ENCODE measurements around the gene GNAQ. TPM values are rescaled to one million over a fixed set of nuclear protein-coding genes. Genes with fewer than 3 reads are reported as not detected.

The GNAQ gene
- total and polyA plus RNA-seq, 2 donors from 2014 or later, result 16.2 to 83.4 TPM

DNA sequence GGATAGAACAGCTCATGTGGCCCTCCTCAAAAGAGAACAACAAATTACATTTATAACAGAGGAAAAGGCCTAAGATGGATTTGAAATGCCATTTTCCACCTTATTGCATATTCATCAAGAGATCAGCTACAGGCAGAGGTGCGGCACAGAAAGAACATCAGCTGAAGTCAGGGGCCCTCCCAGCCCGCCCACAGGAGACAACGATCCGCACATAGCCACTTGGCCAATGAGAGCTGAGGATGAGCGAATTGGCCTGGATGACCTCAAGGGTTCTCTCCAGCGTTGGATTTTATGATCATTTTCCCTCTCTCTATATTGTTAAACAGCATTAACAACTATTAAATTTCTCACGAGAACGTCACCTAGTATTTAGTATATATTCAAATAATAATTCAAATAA, 97.6 kb downstream of the GNAQ start:
- no peaks in the 10 kb centered on the region for H3K27me3 ChIP-seq (ENCODE audit: control insufficient read depth, insufficient read depth, low read length)
- no peak overlapping the region for H3K4me3 ChIP-seq (ENCODE audit: low read length in 3 of 3)
- no peaks in the 10 kb centered on the region for H3K36me3 ChIP-seq (ENCODE audit: control insufficient read depth in 2 of 3, insufficient read depth in 3 of 3, low read length in 3 of 3)
- FAIRE-seq, result no peak
- H3K27ac ChIP-seq (ENCODE audit: low read depth in 2 of 2, low read length in 2 of 2), result no peak overlapping the region
- H3K9ac ChIP-seq (ENCODE audit: low read length in 3 of 3), result no peak overlapping the region
- intact Hi-C loops (cut with DNase I), result no loop called here
- DNase-seq, result no peak
- TF ChIP-seq, protein P1, sequence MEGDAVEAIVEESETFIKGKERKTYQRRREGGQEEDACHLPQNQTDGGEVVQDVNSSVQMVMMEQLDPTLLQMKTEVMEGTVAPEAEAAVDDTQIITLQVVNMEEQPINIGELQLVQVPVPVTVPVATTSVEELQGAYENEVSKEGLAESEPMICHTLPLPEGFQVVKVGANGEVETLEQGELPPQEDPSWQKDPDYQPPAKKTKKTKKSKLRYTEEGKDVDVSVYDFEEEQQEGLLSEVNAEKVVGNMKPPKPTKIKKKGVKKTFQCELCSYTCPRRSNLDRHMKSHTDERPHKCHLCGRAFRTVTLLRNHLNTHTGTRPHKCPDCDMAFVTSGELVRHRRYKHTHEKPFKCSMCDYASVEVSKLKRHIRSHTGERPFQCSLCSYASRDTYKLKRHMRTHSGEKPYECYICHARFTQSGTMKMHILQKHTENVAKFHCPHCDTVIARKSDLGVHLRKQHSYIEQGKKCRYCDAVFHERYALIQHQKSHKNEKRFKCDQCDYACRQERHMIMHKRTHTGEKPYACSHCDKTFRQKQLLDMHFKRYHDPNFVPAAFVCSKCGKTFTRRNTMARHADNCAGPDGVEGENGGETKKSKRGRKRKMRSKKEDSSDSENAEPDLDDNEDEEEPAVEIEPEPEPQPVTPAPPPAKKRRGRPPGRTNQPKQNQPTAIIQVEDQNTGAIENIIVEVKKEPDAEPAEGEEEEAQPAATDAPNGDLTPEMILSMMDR (IDR thresholded peaks at IDR 0.05; ENCODE audit: borderline replicate concordance, extremely low read depth, insufficient read depth), result no peak
- H3K4me1 ChIP-seq (ENCODE audit: control insufficient read depth in 2 of 3, insufficient read depth in 2 of 3, low read depth in 1 of 3, low read length in 3 of 3), result no peaks in the 10 kb centered on the region
- no peaks in the 10 kb centered on the region for H3K9me3 ChIP-seq (ENCODE audit: control insufficient read depth in 2 of 3, insufficient read depth in 1 of 3, low read length in 3 of 3)

DNA sequence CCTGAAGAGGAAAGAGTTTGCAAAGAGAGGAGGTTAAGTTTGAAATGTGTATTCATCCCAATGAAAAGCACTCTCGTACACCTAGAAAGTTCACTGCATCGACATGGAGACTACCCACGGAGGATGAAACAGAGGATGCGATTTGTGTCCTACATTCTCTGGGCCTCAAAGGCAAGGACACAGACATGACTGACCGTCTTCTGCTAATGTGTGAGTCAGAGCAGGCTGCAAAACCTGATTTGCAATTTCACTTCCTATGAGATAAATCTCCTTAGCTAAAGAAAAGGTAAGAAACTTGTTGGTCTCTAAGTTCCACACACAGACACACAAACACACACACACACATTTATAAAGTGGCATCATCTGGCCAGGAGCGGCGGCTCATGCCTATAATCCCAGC, 98.6 kb downstream of the GNAQ start:
- no peaks in the 10 kb centered on the region for H3K9me3 ChIP-seq (ENCODE audit: control insufficient read depth in 2 of 3, insufficient read depth in 1 of 3, low read length in 3 of 3)
- no peak overlapping the region for H3K9ac ChIP-seq (ENCODE audit: low read length in 3 of 3)
- TF ChIP-seq, protein P1 (IDR thresholded peaks at IDR 0.05; ENCODE audit: borderline replicate concordance, extremely low read depth, insufficient read depth), result no peak
- intact Hi-C loops (cut with DNase I), result no loop called here
- DNase-seq (no peak), FAIRE-seq (no peak)
- no peaks in the 10 kb centered on the region for H3K4me1 ChIP-seq (ENCODE audit: control insufficient read depth in 2 of 3, insufficient read depth in 2 of 3, low read depth in 1 of 3, low read length in 3 of 3)
- H3K4me3 ChIP-seq (ENCODE audit: low read length in 3 of 3), result no peak overlapping the region
- H3K36me3 ChIP-seq (ENCODE audit: control insufficient read depth in 2 of 3, insufficient read depth in 3 of 3, low read length in 3 of 3), result no peaks in the 10 kb centered on the region
- H3K27me3 ChIP-seq (ENCODE audit: control insufficient read depth, insufficient read depth, low read length), result no peaks in the 10 kb centered on the region
- H3K27ac ChIP-seq (ENCODE audit: low read depth in 2 of 2, low read length in 2 of 2), result no peak overlapping the region

DNA sequence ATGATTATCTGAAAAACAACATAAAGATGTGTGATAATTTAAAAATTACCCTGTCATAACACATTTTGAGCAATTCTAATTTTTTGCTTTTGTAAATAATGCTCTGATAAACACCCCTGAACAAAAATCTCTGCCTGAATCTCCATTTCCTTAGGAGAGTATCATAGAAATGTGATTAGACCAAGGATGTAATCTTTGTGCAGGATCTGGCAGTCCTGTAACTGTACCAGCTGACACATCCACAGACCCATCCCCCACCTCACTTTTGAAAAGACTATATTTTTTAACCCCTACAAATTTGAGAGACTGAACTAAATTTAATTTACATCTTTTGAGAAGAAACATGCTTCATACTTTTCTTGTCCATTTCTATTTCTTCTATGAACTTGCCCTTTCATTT, 101.7 kb downstream of the GNAQ start:
- FAIRE-seq (no peak), DNase-seq (no peak)
- TF ChIP-seq, protein P1 (IDR thresholded peaks at IDR 0.05; ENCODE audit: borderline replicate concordance, extremely low read depth, insufficient read depth), result no peak
- Histone ChIP-seq H3K9me3 (ENCODE audit: control insufficient read depth in 2 of 3, insufficient read depth in 1 of 3, low read length in 3 of 3) (no peaks in the 10 kb centered on the region), H3K9ac (ENCODE audit: low read length in 3 of 3) (no peak overlapping the region), H3K27ac (ENCODE audit: low read depth in 2 of 2, low read length in 2 of 2) (no peak overlapping the region), H3K4me3 (ENCODE audit: low read length in 3 of 3) (no peak overlapping the region), H3K4me1 (ENCODE audit: control insufficient read depth in 2 of 3, insufficient read depth in 2 of 3, low read depth in 1 of 3, low read length in 3 of 3) (no peaks in the 10 kb centered on the region), H3K36me3 (ENCODE audit: control insufficient read depth in 2 of 3, insufficient read depth in 3 of 3, low read length in 3 of 3) (no peaks in the 10 kb centered on the region), H3K27me3 (ENCODE audit: control insufficient read depth, insufficient read depth, low read length) (no peaks in the 10 kb centered on the region)
- intact Hi-C loops (cut with DNase I), result no loop called here

DNA sequence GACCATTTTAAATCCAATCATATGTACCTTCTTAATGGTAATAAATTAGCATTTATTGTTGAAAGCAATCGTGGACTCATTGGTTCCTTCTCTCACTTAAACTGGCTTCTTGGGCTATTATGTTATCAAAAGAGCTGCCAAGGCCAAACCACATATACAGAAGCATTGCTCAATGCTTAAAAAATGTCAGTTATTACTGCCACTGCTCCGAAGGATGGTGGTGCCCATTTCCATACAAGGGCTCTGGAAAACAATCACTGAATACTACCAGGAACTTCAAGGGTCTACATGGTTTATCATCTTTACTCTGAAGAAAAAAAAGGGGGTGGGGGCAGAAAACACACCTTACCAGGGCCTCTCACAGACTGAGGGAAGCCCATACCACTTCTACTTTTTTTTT, 104.3 kb downstream of the GNAQ start:
- no peak overlapping the region for H3K27ac ChIP-seq (ENCODE audit: low read depth in 2 of 2, low read length in 2 of 2)
- H3K4me3 ChIP-seq (ENCODE audit: low read length in 3 of 3), result no peak overlapping the region
- TF ChIP-seq, protein P1 (IDR thresholded peaks at IDR 0.05; ENCODE audit: borderline replicate concordance, extremely low read depth, insufficient read depth), result no peak
- no peak overlapping the region for H3K9ac ChIP-seq (ENCODE audit: low read length in 3 of 3)
- intact Hi-C loops (cut with DNase I), result no loop called here
- H3K9me3 ChIP-seq (ENCODE audit: control insufficient read depth in 2 of 3, insufficient read depth in 1 of 3, low read length in 3 of 3), result no peaks in the 10 kb centered on the region
- no peaks in the 10 kb centered on the region for H3K27me3 ChIP-seq (ENCODE audit: control insufficient read depth, insufficient read depth, low read length)
- H3K4me1 ChIP-seq (ENCODE audit: control insufficient read depth in 2 of 3, insufficient read depth in 2 of 3, low read depth in 1 of 3, low read length in 3 of 3), result no peaks in the 10 kb centered on the region
- no peak for DNase-seq
- no peak for FAIRE-seq
- no peaks in the 10 kb centered on the region for H3K36me3 ChIP-seq (ENCODE audit: control insufficient read depth in 2 of 3, insufficient read depth in 3 of 3, low read length in 3 of 3)
